HL-60/S4 treated with retinoic acid at 250 ng/mL for 4 days and 3 days (cell line): Measurements from ENCODE around the gene SEZ6.

Source experiments
- in situ Hi-C: fragments of 300-500 bp; cut with MboI; formaldehyde crosslinking; loops from 2 replicates; pipeline ENCODE4 v1.7.0; 2022; ENCODE audit warnings: low sequenced_read_pairs

The SEZ6 gene

DNA sequence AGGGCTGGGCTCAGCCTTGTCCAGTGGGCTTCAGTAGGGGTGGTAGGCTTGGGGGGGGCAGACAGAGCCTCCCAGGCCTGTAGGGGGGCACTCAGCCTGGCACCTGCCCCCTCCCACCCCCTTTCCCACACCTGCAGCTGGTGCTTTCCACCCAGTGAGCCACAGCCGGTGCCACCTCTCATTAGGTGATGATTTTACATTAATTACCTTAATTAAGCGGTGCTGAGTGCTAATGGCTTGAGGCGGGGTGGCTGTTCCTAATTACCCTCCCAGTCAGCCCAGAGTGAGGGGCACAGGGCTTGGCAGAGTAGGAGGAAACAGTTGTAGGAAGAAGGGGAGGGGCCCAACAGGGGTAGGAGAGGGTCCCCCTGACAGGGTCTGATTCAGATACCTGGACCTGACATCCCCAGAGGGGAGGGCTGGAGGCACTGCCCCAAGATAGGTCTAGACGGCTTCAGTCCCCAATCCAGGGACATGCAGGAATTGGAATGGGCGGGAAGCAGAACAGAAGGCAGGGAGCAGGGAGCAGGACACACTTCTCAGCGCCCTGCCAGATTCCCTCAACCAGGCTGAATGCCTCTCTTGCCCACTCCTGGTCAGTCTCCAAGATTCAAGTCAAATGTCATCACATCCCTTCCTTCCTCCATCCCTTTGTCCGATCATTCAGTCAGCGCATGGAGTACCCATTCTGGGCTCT lies 28.0 kb downstream of the SEZ6 start:
- in situ Hi-C loops, result no loop called here

- in situ Hi-C loops, result no loop called here
Observed at GRCh38 chr17:28975646-28976045, 30.2 kb downstream of the SEZ6 start.

GRCh38 chr17:28975031-28975430 lies 30.8 kb downstream of the SEZ6 start:
- in situ Hi-C loops, result no loop called here

- in situ Hi-C loops, result no loop called here
Observed at GRCh38 chr17:28974451-28974850, 31.4 kb downstream of the SEZ6 start.

DNA sequence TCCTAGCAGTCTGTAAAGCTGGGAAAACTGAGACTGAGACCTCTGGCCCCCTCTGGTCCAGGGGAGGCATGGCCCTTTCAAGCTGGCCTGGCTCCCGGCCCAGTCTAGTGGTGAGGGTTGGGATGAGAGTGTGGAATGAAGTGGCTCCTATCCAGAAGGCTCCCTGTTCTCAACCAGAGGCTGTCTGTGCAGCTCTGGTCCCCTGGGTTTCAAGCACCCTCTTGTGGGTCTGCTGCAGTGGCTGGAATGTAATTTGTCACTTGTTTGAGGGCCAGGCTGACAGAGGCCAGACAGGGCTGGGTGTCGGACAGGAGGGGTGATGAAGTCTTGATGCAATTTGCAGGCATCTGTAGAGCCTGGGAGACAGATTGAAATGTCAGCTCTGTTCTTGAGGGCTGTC lies 32.4 kb downstream of the SEZ6 start:
- in situ Hi-C loops, result no loop called here

DNA sequence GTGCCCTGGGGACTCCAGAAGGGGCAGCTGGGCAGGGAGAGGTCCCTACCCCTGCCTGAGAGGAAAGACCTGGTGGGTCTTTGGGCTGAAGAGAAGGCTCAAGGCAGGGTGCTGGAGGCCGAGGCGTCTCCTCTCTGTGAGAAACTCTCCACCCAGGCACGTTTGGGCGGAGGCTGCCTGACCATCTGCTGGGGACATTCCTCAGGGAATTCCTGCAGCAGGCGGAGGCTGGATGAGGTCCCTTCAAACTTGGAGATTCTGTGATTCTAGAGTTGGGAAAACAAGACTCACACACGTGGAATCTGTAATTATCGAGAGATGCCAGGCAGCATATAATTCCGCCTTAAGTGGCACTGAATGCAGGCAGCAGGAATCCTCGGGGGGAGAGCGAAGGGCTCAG lies 33.4 kb downstream of the SEZ6 start:
- in situ Hi-C loops, result no loop called here

- in situ Hi-C loops, result no loop called here
Observed at GRCh38 chr17:28970879-28971278, 35.0 kb downstream of the SEZ6 start.

- in situ Hi-C loops, result no loop called here
Observed at GRCh38 chr17:28969706-28970393, 36.0 kb downstream of the SEZ6 start.

GRCh38 chr17:28968914-28969295 lies 36.9 kb downstream of the SEZ6 start:
- in situ Hi-C loops, result no loop called here

DNA sequence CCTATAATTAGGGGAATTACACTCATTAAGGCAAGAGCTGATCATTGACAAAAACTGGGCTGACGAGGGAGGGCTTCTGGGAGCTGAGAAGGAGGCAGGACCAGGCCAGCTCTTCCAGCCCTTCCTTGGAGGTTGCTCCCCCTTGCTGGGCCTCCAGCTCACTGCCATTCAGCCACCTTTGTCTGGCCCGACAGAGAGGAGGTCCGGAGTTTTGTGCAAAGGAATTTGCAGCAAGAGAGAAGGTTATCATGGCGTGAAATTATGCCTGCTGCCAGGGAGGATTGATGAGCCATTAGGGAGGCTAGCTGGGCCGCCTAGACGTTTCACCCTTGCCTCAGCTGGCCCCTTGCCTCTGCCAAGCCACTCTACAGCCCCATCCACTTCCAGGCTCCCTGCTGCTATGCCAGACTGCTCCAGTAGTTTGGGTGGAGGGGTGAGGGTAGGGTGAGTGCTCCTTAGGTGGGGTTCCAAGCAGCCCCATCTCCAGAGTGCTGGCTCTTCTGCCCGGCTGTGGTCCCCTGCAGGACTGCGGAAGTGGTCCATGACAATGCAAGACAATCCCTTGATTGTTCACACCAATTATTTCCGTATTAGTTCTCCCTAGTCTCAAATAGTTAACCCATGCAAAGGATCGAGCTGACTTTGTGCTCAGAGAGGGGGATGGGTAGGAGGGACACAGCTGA lies 37.5 kb downstream of the SEZ6 start:
- in situ Hi-C loops, result no loop called here

- in situ Hi-C loops, result no loop called here
Observed at GRCh38 chr17:28967221-28968135, 38.4 kb downstream of the SEZ6 start.

GRCh38 chr17:28963841-28964240 lies 42.0 kb downstream of the SEZ6 start:
- in situ Hi-C loops, result no loop called here

DNA sequence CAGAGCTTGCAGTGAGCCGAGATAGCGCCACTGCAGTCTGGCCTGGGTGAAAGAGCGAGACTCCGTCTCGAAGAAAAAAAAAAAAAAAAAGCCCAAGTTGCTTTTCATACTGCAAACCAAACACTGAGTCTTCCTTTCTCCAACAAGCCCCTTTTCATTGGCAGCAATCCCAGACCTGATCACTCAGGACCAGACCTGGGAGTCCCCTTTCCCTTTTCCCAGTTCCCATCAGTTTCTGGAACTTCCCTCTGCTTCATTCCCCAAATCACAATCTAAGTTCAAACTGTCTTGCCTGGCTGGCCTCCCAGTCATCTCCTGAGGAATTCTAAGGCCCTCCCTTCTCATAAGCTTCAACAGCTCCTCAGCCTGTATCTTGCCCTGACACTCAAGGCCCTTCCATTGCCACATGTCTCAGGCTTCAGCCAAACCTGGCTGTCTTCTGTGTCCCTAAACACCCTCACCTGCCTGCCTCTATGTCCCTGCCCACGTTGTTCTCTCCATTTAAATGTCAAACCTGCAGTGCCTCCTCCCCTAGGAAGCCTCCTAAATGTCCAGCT lies 42.7 kb downstream of the SEZ6 start:
- in situ Hi-C loops, result no loop called here

GRCh38 chr17:28961391-28961790 lies 44.4 kb downstream of the SEZ6 start:
- in situ Hi-C loops, result no loop called here

- in situ Hi-C loops, result no loop called here
Observed at GRCh38 chr17:28960256-28961061, 45.4 kb downstream of the SEZ6 start.

DNA sequence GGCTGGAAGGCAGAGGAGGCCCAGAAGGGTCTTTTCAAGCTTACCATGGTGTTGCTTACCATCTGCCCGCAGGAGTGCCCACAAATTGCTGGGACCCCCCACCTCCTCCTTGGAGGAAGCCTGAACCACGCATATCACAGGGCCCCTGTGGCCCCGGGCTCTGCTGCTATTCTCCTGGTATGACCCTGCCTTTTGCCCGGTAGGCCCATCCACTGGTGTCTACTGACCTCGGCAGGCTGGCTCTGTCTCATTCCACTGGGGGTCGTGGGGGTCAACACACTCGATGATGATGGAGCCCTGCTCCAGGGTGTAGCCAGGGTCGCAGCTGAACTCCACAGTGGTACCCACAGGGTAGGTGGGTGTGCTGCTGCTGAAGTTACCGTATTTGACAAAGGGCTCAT lies 46.4 kb downstream of the SEZ6 start:
- in situ Hi-C loops, result loop anchor here (5.0 kb wide), 1 partner anchor 158 kb away; no protein-coding TSS in a partner anchor

DNA sequence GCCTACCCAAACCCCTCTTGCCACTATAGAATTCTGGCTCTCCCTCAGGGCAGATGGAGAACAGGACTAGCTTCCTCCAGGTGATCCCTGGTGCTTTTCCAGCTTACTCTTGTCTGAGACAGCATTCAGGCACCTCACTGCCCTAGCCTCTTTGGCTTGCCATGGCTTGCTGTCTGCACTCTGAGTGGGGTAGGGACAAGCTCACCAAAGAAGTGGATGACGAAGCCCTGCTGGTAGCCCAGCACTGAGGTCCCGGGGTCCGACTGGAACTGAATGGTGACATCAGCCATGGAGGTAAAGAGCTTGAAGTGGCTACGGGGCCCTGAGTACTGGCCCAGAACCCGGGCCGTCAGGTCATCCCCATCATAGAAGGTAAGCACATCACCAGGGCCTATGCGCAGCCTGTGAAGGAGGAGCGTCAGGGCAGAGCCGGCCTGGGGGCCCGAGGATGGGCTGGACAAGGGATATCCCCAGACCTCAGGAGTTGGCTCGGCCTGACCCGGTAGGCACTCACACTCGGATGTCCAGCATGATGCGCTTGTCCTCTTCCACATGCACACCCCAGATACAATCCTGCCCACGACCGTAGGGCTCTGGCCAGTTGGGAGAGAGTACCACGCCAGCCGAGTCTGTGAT lies 46.9 kb downstream of the SEZ6 start:
- in situ Hi-C loops, result loop anchor here (5.0 kb wide), 1 partner anchor 158 kb away; no protein-coding TSS in a partner anchor

- in situ Hi-C loops, result loop anchor here (5.0 kb wide), 1 partner anchor 159 kb away; no protein-coding TSS in a partner anchor
Observed at GRCh38 chr17:28957992-28958355, 47.9 kb downstream of the SEZ6 start.

GRCh38 chr17:28957277-28957991 lies 48.4 kb downstream of the SEZ6 start:
- in situ Hi-C loops, result loop anchor here (5.0 kb wide), 1 partner anchor 160 kb away; no protein-coding TSS in a partner anchor
